ENCODE data around the gene MAGEA3. TPM values are rescaled to one million over a fixed set of nuclear protein-coding genes. Genes with fewer than 3 reads are reported as not detected.

MAGEA3 gene
- total RNA-seq, 4 donors from 2014 or later = not detected

DNA sequence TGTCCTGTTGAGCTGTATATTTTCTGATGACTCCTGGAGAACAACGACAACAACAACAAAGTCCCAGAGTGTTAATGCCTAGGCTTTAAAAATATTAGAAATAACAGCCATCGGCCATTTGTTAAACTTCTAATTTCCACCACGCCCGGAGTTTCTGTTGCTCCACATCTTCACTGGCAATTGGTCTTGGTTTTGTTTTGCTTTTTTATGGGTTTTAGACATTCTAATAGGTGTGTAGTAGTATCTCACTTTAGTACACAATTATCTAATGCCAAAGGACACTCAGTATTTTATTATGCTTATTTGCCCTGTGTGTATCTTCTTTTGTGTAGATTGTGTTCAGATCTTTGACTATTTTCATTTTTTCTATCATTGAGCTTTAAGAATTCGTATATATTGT, 40.0 kb downstream of the MAGEA3 start:
- Histone ChIP-seq H3K27ac (no peak overlapping the region), H3K4me3 (no peak overlapping the region), H3K36me3 (no peaks in the 10 kb centered on the region), H3K9me3 (no peaks in the 10 kb centered on the region), H3K4me1 (no peaks in the 10 kb centered on the region), H3K27me3 (no peaks in the 10 kb centered on the region)
- TF ChIP-seq, protein P1, sequence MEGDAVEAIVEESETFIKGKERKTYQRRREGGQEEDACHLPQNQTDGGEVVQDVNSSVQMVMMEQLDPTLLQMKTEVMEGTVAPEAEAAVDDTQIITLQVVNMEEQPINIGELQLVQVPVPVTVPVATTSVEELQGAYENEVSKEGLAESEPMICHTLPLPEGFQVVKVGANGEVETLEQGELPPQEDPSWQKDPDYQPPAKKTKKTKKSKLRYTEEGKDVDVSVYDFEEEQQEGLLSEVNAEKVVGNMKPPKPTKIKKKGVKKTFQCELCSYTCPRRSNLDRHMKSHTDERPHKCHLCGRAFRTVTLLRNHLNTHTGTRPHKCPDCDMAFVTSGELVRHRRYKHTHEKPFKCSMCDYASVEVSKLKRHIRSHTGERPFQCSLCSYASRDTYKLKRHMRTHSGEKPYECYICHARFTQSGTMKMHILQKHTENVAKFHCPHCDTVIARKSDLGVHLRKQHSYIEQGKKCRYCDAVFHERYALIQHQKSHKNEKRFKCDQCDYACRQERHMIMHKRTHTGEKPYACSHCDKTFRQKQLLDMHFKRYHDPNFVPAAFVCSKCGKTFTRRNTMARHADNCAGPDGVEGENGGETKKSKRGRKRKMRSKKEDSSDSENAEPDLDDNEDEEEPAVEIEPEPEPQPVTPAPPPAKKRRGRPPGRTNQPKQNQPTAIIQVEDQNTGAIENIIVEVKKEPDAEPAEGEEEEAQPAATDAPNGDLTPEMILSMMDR (IDR thresholded peaks at IDR 0.05) = no peak
- no peak for TF ChIP-seq EP300 (IDR thresholded peaks at IDR 0.05)
- TF ChIP-seq POLR2A (IDR thresholded peaks at IDR 0.05) = no peak
- ATAC-seq = no peak
- WGBS, 2 donors (ENCODE audit: low coverage in 1 of 2) = 70 to 89% methylated on average over 5 of the region's 5 CpGs

Other genes starting within 250 kb of the MAGEA3 start
- not detected for gene GABRA3, start 247.5 kb upstream of the MAGEA3 start, total RNA-seq
- under 1 TPM in 1 of 4 donors, not detected in 3; 0.07 TPM for gene GABRQ, start 60.9 kb upstream of the MAGEA3 start, total RNA-seq
- gene CSAG2, start 10.5 kb downstream of the MAGEA3 start, total RNA-seq = not detected
- not detected for gene MAGEA2B, start 15.8 kb downstream of the MAGEA3 start, total RNA-seq
- gene CSAG1, start 34.9 kb downstream of the MAGEA3 start, total RNA-seq = not detected
- gene MAGEA12, start 35.0 kb downstream of the MAGEA3 start, total RNA-seq = not detected
- not detected for gene MAGEA2, start 55.0 kb downstream of the MAGEA3 start, total RNA-seq
- gene CSAG3, start 60.4 kb downstream of the MAGEA3 start, total RNA-seq = not detected
- not detected for gene MAGEA6, start 70.9 kb downstream of the MAGEA3 start, total RNA-seq
- 10 to 100 TPM; 53.0 to 75.2 (median 60.3) TPM for gene CETN2, start 132.0 kb downstream of the MAGEA3 start, total RNA-seq
- gene NSDHL, start 132.3 kb downstream of the MAGEA3 start, total RNA-seq = 10 to 100 TPM in 3 of 4 donors, 1 to 10 TPM in 1; 3.7 to 14.2 (median 10.8) TPM
- gene ZNF185, start 199.3 kb downstream of the MAGEA3 start, total RNA-seq = 10 to 100 TPM in 1 of 4 donors, 1 to 10 TPM in 3; 2.7 to 13.7 (median 3.6) TPM